ENCODE results near the gene DIP2C.
A peak's percentile ranks its signal among the peaks of the same experiment; 100 is the strongest.

The DIP2C gene

DNA sequence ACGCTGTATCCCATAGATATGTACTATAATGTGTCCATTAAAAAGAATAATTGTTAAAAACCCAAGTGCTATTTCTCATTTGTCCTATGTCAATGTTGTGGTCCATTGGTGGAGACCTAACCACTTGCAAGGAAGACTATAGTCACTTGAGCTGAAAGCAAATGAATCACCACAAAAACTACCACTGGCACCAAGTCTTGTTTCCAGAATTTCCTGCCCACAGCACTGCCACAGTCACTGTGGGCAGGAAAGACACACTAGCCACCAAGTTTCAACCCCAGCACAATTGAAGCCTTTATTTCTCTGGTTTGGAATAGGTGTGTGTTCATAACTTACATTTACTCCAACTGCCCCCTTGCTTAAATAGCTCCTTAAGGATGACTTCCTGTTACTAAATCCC, 12.4 kb downstream of the DIP2C start:
- no peak for DNase-seq

DNA sequence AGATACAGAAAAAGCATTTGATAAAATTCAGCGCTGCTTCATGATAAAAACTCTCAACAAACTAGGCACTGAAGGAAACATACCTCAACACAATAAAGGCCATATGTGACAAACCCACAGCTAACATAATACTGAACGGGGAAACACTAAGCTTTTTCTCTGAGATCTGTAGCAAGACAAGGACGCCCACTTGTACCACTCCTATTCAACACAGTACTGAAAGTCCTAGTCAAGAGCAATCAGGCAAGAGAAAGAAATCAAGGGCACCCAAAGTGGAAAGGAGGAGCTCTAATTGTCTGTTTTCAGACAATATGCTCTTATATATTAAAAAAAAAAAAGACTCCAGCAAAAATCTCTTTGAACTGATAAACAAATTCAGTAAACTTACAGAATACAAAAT, 13.3 kb downstream of the DIP2C start:
- DNase-seq: no peak

DNA sequence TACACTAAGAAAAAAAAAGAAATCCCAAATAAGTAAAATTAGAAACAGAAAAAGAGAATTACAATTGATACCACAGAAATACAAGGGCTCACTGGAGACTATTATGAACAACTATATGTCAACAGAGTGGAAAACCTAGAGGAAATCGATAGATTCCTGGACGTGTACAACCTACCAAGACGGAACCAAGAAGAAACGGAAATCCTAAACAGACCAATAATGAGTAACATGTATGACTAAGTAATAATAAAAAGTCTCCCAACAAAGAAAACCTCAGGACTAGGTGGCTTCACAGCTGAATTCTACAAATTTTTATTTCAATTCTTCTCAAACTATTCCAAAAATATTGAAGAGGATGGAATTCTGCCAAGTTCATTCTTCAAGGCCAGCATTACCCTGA, 13.9 kb downstream of the DIP2C start:
- no peak for DNase-seq

DNA sequence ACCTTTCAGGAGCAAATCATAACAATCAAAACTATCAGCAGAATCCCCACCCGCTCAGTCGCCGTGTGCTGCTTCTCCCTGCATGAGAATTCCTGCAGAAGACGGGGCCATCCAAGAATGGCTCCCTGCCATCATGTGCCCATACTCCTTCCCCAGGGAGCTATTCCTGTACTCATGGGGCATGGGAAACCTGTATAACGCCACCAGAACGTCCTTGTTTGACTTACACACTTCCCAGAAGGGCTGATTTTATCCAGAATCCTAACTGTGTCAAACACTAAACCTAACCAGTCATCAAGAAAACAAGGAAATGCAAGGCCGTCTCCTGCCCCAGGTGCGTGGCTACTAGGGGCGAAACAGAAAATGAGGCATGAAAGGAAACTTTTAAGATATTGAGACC, 16.0 kb downstream of the DIP2C start:
- DNase-seq: no peak

DNA sequence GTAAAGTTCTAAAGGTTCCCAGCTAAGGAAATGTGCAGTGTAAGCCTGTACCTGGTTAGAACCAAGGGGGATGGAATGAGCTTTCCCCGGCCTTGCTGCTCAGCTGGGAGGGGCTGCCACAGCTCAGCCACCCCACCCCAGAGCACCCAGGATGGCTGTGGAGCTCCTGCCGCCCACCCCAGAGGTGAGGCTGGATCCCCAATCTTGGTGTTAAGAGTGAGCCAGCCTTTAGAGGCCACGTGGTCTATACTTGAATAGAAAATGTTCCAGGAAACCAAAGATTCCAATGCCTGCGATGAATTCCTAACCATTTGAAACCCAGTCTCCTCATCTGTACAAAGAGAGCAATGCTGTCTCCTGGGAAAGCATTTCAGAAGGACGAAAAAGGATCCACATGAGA, 16.5 kb downstream of the DIP2C start:
- no peak for DNase-seq

DNA sequence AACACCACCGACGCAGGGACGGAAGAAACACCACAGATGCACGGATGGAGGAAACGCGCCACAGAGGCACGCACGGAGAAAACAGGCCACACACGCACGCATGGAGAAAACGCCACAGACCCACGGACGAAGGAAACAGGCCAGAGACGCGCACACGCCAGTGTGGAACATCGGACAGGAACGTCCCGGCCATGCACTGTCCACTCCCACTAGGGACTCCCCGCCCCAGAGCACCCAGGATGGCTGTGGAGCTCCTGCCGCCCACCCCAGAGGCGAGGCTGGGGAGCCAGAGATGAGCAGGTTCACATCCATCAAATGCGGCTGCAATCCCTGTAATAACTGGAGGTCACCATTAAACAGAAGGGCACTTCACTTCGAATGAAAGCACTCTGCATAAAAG, 17.3 kb downstream of the DIP2C start:
- no peak for DNase-seq

DNA sequence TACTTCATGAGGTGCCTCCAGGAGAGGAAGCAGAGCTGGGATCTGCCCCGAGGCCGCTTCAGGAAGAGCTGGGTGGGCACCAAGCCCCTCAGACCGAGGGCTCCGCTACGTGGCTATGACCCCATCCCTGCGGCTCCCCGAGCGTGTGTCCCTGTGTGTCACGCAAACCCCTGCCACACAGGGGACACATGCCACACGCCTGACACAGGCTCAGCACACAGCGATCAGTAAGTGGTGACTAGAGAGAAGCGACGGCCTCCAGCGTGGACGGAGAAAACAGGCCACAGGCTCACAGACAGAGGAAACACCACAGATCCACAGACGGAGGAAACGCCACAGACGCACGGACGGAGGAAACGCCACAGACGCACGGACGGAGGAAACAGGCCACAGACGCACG, 18.5 kb downstream of the DIP2C start:
- DNase-seq: no peak

DNA sequence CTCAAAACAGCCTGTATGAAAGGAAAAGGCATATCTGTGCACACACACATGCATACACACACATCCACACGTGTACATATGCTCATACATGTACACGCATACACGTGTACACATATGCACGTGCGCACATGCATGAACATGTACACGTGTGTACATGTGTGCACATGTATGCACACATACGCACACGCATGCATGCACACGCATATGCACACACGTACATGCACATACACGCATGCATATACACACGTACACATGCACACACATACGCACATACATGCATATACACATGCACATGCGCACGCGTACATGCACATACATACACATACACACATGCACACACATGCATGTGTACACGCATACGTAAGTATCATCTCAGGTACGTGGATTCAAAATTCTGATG, 19.4 kb downstream of the DIP2C start:
- no peak for DNase-seq

DNA sequence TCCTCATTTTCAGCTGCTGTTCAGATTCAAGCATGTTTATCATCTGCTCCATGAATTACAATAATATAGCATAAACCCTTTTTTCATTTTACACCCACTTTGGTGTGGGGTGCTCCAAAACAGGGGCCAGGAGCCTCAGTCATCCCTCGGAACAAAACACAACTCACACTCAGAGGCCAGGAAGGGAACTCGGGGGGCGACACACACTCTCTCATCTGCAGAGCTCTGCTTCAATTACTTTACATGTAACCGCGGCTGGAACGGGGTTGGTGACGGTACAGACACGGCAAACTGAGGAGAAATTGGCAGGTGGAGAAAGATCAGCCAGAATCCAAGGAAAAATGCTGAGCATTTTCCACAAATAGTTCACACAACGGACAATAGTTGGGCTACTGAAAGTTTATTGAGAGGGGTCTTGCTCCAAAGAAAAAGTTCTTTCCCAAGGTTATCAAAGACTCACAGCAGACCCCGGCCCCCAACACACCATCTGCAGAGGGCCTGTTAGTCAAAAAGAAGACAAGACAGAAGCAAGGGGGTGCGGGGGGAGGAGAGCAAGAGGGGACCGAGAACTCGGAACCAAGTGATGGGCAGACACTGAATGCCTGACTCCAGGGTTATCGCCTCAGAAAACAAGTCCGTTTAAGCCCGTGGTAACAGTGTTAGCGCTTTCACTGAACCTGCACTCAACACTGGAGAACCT, 20.5 kb downstream of the DIP2C start:
- DNase-seq: no peak

DNA sequence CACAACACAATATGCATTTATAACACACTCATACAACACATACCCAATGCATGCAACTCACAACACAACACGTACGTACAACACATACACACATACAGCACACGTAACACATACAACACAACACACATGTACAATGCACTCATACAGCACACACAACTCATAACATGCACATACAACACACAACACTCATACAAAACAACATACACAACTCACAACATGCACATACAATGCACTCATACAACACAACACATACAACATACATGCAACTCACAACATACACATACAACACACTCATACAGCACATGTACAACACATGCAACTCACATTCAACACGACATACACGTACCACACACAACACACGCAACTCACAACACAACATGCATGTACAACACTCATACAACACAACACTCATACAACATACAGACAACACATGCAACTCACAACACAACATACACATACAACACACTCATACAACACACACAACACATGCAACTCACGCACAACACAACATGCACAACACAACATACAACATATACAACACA, 21.8 kb downstream of the DIP2C start:
- DNase-seq: no peak

DNA sequence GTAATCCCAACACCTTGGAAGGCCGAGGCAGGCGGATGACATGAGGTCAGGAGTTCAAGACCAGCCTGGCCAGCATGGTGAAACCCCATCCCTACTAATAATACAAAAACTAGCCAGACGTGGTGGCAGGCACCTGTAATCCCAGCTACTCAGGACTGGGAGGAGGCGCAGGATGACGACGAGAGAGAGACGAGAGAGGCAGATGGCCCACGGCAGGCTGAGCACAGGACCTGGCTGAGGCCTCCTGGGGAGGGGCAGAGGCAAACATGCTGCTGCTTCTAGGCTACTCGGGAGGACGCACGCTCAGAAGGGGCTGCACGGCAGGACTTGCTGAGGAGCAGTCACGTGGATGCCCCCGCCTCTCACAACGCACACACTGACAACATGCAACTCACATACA, 22.4 kb downstream of the DIP2C start:
- no peak for DNase-seq

DNA sequence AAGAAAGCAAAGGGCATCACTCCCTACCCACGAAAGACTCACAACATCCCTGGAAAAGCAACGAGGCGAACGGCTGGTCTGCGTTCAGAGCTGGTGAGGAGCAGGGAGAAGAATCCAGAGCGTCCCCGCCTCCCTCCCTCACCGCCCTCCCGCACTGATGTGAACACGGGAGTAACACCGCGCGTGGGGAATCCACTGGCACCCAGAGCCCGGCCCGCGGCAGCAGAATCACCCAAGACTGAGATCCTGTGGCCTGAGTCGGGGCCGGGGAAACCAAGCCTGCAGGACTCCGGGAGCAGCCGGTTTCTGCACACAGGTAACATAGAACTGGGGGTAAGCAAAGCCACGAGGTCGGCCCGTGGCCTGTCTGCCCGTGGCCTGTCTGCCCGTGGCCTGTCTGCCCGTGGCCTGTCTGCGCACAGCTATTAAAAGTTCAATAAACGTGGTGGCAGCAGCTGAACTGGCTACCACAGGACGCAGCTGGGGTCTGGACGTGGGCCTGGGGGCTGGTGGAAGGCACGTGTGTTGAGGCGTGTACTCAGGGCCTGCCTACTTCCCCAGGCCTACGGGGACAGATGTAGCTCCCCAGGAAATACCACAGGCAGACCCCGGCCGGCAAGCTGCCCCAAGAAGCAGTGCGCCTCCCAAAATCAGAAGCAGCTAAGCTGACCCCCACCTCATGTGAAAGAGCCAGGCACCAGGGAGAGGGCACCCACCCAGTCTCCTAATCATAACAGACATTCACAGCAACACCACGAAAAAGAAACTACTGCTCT, 23.0 kb downstream of the DIP2C start:
- no peak for DNase-seq

DNA sequence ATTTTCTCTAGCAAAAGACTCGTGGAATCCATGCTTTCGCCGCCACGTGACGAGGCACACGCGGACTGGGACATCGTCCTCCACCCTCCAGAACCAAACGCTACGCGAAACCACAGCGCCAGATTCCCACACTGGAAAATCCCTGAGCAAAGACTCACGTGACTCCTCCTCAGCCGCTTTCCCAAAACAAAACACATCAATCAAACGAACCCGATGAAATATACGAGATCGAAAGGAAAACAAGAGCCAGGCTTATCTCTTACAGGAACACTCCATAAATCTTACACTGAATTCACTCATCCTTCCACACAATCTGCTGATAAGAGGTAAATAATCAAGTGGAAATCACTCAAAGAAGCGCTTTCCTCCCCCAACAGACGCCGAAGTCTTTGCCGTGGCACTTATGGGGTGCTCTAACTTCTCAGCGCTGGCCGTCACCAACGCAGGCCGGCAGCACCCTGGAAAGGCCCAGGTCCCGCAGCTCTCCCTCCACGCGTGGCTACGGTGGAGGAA, 23.8 kb downstream of the DIP2C start:
- DNase-seq: no peak

DNA sequence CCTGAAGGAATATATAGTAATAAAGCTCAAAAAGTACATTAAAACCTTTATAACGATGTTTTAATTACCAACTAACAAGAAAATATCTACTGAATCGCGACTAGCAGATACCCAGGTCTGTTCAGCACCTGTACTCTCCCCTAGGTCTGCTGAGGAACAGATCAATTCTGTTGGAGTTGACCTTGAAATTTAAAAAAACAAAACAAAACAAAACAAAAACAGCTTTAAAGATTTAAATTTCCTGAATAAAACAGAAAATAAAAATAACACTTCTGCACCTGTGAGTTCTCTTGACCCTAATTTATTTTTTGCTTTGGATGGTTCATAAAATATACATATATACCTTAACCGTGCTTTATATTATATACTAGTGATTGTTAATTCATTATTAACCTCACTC, 24.6 kb downstream of the DIP2C start:
- DNase-seq: no peak

DNA sequence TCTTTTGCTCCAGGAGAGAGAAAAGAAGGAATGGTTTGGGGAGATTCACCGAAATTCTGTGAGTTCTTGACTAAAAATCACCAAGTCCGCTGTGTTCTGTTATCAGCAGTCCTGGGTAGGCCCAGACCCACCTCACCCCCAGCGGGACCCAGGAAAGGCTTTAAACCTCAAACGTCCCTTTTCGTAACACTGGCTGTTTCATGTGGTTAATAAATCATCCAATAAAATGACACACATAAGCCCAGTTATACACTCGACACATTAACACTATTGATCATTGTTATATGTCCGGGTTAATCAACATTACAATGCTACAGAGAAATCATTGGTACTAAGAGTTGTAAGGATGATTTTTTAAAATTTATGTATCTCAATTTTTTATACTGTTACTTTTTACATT, 25.2 kb downstream of the DIP2C start:
- no peak for DNase-seq

DNA sequence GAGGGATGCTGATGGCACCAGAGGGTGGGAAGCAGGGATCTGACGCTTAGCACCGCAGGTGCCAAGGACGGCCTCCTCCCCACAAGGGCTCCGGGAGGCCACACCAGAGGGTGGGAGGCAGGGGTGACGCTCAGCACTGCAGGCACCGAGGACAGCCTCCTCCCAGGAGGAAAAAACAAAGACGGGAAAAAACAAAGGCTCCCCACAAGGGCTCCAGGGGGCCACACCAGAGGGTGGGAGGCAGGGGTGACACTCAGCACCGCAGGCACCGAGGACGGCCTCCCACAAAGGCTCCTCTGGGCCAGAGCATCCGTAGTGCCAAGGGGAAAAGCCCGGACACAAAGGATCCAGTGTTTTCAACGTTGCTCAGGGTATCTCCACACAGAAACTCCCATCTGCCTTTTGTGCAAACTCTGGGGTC, 25.6 kb downstream of the DIP2C start:
- DNase-seq: no peak

DNA sequence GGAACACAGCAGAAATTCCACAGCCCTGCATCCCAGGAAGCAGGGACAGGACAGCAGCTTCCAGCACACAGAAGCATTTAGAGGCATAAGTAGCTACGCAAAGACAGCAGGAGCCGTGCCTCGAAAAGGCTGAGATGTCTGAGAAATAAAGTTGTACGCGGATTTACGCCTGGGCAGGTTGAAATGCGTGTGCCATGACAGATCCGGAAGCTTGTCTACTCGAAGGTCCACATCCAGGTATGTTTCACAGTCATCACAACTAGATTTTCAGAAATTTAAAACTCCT, 26.1 kb downstream of the DIP2C start:
- no peak for DNase-seq

DNA sequence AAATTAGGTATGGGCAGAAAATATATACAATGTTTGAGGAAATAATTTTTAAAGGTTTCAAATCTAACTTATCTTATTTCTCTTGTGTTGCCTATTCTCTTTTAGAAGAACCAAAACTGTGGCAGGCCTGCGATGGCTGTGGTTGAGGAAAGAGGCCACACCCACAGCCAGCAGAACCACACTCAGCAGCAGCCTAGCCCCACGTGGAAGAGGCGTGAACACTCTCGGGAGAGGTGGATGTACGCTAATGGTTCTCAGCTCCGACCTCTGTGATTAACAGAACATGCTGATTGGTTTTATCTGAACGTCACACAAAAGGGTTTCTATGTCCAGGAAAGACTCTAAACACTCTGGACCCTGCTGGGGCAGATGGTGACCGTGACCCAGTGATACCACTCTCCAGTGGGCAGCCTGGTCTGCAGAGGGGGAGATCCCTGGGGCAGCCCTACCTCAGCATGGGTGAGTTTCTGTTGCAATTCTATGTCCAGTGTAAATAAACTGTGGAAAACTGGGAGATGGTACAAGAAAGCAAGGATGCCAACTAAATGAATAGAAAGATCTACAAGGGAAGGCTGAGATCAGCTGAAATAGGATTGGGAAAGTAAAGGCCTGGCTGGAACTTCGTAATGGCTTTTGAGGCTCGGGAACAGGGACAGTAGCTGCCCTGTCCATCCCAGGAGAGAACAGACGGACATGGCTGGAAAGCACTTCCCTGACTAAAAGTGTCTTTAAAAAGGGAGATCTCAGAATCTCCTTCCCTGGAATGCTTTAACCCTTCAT, 26.6 kb downstream of the DIP2C start:
- no peak for DNase-seq

DNA sequence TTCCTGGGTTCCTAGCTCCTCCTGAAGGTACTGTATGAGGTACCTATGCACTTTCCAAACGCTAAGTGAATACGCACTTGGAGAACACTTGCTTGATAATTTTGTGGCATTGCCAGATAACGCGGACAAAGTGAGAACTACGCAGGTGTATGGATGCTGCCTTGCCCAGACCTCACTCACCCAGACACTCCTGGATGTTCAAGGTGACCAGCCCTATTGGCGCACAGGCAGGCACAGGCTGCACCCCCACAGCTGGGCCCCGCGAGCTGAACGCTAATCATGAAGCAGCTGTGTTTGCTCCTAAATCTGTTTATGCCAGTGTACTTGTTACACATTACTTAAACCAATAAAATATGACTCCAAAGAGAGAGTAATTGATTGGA, 27.3 kb downstream of the DIP2C start:
- peak; percentile 52 for DNase-seq

DNA sequence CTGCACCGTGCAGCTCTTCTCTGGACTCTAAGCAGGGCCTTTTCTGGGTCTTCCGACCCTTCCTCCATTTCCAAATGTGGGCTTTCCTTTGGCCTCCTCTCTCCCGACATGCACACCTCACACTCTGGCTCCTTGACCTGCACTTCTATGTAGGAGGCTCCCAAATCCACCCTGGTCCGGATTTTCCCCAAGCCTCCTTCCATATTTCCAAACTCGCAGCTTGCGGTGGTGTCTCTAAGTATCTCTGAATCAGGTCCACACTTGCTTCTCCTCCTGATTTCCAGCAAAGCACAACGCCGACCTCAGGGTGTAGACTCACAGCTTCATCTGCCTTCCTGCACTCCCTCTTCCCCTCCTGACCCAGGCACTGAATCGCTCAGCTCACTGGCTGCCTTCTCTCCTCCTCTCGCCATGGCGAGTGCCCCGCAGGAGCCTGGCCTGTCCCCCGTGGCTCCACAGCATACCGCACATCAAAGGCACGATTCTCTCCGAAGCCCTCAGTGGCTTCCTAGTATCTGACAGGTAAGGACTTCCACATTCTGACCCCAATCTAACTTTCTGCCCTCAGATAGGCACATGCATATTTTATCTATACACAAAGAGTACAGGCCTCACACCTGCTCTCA, 27.8 kb downstream of the DIP2C start:
- DNase-seq: no peak

DNA sequence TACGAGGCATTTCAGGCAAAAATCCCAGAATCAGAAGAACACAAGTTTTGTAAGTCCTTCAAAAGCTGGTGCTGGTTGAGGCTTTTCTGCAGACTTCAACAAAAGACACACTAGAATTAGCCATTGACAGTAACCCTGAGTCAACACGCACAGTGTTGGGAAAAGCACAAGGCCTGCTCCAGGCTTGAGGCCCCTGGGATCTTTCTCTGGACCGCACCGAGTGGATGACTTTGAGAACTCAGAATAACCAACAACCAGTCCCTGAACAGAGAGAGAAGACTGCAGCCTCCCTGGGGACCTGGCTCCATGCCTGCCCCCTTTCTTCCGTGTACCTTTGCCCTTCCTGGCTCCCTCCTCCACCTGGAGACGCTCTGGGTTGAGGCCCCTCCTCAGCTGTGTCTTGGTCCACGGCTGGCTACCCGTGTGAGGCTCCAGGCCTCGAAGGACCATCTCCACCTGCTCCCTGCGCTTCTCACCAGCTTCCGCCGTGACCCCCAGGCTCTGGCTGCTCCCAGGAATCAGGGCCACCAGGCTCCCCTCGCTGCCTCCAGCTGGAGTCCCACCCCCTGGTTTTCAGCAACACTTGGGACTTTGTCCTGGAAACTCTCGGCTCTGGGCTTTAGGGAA, 28.4 kb downstream of the DIP2C start:
- DNase-seq: no peak

DNA sequence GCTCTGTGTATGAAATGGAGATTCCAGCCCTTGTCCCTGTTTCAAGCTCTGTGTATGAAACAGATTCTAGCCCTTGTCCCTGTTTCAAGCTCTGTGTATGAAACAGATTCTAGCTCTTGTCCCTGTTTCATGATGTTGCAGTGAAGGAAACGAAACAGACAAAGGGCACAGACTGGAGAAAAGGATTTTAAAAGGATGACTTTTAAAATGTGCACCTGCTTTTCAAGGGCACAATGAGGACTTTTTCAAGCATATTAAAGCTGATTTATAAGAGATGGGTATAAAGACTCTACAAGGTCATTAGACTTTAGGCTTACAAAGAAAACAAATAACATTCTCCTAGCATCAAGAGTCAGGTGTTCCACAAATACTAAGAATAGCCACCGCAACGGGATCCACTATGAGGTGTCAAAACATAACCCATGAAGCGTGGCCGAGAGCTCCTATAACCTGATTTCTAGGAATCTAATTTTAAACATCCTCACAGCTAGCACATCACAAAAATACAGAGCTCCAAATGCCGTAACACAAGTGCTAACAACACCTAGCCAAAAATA, 29.0 kb downstream of the DIP2C start:
- DNase-seq: no peak

All from NCI-H774 (cell line).